BE2C (cell line): Measurements from ENCODE around the gene SH3D19.

Experiments
- DNase-seq: peaks from one replicate; pipeline ENCODE4 v3.0.0-alpha.2; 2020
- H3K27me3 ChIP-seq: fragments of 250-450 bp; sonication (Bioruptor Pico); 2 replicates; pipeline ENCODE4 v1.5.1; 2020; ENCODE audit warnings: mild to moderate bottlenecking
- H3K36me3 ChIP-seq: fragments of 250-450 bp; sonication (Bioruptor Pico); 2 replicates; pipeline ENCODE4 v1.5.1; 2020; ENCODE audit warnings: mild to moderate bottlenecking
- H3K4me1 ChIP-seq: fragments of 250-450 bp; sonication (Bioruptor Pico); 2 replicates; pipeline ENCODE4 v1.5.1; 2020
- H3K4me3 ChIP-seq: 2 replicates; pipeline ENCODE4 v1.5.1; 2011; ENCODE audit warnings: low read depth, low read length
- H3K9me3 ChIP-seq: fragments of 250-450 bp; sonication (Bioruptor Pico); 2 replicates; pipeline ENCODE4 v1.5.1; 2020
- TF ChIP-seq, protein P1 (sequence below): IDR thresholded peaks from 2 replicates; pipeline ENCODE4 v1.5.1; 2012; ENCODE audit warnings: mild to moderate bottlenecking, low read depth, low read length

Gene SH3D19

DNA sequence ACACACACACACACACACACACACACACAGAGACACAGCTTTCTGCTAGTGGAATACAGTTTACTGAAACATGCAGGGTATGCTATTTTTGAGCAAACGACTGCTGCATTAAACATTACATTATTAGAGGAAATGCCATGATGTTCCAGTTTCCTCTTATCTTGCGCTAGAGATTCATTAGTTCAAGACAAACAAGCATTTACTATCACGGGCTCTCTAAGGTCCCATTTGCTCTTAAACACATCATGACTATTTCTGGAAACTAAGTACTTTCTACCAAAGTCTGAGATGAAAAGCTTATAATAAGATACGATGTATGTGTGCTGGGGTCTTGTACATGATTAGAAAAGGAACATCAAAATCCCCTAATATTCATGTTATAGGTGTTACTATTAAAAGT, 177.1 kb downstream of the SH3D19 start:
- TF ChIP-seq, protein P1, sequence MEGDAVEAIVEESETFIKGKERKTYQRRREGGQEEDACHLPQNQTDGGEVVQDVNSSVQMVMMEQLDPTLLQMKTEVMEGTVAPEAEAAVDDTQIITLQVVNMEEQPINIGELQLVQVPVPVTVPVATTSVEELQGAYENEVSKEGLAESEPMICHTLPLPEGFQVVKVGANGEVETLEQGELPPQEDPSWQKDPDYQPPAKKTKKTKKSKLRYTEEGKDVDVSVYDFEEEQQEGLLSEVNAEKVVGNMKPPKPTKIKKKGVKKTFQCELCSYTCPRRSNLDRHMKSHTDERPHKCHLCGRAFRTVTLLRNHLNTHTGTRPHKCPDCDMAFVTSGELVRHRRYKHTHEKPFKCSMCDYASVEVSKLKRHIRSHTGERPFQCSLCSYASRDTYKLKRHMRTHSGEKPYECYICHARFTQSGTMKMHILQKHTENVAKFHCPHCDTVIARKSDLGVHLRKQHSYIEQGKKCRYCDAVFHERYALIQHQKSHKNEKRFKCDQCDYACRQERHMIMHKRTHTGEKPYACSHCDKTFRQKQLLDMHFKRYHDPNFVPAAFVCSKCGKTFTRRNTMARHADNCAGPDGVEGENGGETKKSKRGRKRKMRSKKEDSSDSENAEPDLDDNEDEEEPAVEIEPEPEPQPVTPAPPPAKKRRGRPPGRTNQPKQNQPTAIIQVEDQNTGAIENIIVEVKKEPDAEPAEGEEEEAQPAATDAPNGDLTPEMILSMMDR = no peak
- Histone ChIP-seq H3K9me3 (no peaks in the 10 kb centered on the region), H3K27me3 (no peaks in the 10 kb centered on the region), H3K36me3 (no peaks in the 10 kb centered on the region), H3K4me1 (no peaks in the 10 kb centered on the region), H3K4me3 (no peak overlapping the region)
- DNase-seq = no peak

DNA sequence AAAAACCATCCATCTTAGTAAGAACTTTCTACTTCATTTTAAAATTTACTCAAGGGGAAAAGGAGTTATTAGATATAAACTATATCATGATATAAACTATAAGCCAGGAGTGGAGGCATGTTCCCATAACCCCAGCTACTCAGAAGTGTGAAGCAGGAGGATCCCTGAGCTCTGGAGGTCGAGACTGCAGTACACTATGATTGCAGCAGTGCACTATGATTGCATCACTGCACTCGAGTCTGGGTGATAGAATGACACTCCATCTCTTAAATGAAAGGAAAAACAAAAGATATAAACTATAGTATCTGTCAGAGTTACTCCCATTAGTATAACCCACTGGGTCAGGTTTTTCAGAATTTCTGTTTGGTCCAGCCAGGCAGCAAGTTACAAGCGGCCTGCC, 178.4 kb downstream of the SH3D19 start:
- no peak for DNase-seq
- H3K4me3 ChIP-seq = no peak overlapping the region
- H3K4me1 ChIP-seq = no peaks in the 10 kb centered on the region
- H3K27me3 ChIP-seq = no peaks in the 10 kb centered on the region
- TF ChIP-seq, protein P1 = no peak
- no peaks in the 10 kb centered on the region for H3K36me3 ChIP-seq
- no peaks in the 10 kb centered on the region for H3K9me3 ChIP-seq

DNA sequence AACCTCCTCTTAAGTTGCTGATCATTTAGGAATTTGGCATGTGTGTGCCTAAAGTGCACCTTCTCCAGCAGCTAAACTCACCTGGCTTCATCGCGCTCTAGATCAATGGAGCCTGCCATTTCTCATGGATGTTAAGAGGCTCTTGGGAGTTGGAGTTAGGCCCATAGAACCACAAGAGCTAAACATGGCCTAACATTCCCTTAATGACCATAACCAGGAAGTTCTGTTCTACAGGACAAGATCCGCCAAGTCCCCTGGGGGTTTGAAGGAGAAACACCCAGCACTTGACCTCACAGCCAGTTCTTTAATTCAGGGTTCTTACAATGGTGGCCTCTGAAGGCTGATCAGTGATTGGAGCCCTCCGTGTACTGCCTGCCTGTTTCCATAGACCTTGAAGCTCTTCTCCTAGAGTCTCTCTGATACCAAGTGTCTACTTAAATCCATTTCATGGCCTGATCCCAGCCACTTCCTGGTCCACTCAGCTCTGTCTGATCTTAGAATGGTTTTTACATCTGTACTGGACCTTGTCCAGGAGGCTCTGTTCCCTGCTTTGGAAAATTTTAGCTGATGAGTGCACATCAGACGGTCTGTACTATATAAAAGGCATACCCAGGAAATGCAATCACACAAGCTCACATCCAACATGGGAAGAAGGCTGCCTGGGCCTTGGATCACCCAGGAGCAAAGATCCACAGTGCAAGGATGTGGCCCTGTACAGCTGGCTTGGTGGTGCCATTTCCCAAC, 180.9 kb downstream of the SH3D19 start:
- DNase-seq = no peak
- no peaks in the 10 kb centered on the region for H3K36me3 ChIP-seq
- no peaks in the 10 kb centered on the region for H3K4me1 ChIP-seq
- H3K27me3 ChIP-seq = no peaks in the 10 kb centered on the region
- TF ChIP-seq, protein P1 = no peak
- H3K4me3 ChIP-seq = no peak overlapping the region
- no peaks in the 10 kb centered on the region for H3K9me3 ChIP-seq

DNA sequence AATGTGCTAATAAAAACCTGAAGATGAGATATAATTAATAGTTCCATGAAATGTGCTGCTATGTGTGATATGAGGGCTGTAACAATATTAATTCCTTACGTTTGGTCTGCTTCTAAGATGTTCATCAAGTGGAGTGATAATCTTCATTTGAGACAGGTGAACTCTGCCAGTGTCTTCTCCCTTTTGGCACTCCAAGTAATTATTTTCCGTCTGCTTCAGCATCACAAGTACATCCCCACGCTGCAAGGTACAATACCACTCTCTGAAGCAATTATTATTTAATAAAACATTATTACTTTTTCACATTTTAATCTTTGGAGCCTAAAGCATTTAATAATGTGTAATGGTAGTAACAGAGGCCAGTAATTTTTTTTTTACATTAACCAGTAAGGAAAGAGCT, 181.6 kb downstream of the SH3D19 start:
- H3K9me3 ChIP-seq = no peaks in the 10 kb centered on the region
- no peak for DNase-seq
- TF ChIP-seq, protein P1 = no peak
- no peak overlapping the region for H3K4me3 ChIP-seq
- no peaks in the 10 kb centered on the region for H3K36me3 ChIP-seq
- no peaks in the 10 kb centered on the region for H3K27me3 ChIP-seq
- H3K4me1 ChIP-seq = no peaks in the 10 kb centered on the region

DNA sequence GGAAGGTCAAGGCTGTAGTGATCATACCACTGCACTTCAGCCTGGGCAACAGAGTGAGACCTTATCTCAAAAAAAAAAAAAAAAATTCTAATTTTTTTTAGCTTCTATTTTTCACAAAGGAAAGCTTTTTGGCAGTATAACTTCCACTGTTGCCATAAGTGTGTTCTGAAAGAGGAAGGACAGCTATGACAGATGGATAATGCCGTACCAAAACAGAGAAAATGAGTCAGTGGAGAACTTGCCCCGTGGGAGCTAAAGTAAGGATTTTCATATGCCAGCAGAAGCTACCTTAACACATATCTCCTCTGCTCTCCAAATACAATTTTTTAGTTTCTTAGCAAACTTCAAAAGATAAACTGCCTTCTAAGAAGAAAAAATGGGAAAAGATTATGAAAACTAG, 182.2 kb downstream of the SH3D19 start:
- no peaks in the 10 kb centered on the region for H3K27me3 ChIP-seq
- no peaks in the 10 kb centered on the region for H3K4me1 ChIP-seq
- no peak for DNase-seq
- H3K9me3 ChIP-seq = no peaks in the 10 kb centered on the region
- H3K36me3 ChIP-seq = no peaks in the 10 kb centered on the region
- H3K4me3 ChIP-seq = no peak overlapping the region
- TF ChIP-seq, protein P1 = no peak

DNA sequence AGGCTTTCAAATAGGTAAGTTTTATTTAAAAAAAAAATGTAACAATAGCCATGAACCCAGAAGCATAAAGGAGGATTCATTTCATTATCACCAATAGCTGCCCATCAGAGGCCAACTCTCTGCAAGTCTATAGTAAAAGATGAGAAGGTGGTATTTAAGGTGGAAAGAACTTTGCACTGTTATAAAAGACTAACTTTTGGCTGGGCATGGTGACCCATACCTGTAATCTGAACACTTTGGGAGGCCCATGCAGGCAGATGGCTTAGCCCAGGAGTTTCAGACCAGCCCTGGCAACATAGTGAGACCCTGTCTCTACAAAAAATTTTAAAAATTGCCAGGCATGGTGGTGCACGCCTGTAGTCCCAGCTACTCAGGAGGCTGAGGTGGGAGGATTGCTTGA, 182.6 kb downstream of the SH3D19 start:
- TF ChIP-seq, protein P1 = no peak
- H3K9me3 ChIP-seq = no peaks in the 10 kb centered on the region
- no peak overlapping the region for H3K4me3 ChIP-seq
- no peak for DNase-seq
- H3K27me3 ChIP-seq = no peaks in the 10 kb centered on the region
- no peaks in the 10 kb centered on the region for H3K4me1 ChIP-seq
- no peaks in the 10 kb centered on the region for H3K36me3 ChIP-seq
